ENCODE results near the gene GCSAM.

DNA sequence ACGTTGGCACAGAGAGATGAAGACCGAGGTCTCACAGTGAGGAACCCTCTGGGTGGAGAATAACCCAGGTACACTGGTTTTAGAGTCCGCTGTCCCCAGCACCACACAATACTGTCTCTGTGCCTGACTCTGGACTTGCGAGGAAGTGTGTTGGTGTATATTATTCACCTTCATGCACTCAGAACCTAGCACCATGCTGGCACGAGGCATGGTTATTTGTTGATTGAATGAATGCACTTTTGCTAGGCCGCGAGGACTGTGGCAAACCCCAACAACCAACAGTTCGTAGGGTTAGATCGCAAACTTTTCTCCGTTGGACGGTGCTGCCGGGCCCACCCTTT lies 47.3 kb downstream of the GCSAM start:
- TF ChIP-seq, protein P1, sequence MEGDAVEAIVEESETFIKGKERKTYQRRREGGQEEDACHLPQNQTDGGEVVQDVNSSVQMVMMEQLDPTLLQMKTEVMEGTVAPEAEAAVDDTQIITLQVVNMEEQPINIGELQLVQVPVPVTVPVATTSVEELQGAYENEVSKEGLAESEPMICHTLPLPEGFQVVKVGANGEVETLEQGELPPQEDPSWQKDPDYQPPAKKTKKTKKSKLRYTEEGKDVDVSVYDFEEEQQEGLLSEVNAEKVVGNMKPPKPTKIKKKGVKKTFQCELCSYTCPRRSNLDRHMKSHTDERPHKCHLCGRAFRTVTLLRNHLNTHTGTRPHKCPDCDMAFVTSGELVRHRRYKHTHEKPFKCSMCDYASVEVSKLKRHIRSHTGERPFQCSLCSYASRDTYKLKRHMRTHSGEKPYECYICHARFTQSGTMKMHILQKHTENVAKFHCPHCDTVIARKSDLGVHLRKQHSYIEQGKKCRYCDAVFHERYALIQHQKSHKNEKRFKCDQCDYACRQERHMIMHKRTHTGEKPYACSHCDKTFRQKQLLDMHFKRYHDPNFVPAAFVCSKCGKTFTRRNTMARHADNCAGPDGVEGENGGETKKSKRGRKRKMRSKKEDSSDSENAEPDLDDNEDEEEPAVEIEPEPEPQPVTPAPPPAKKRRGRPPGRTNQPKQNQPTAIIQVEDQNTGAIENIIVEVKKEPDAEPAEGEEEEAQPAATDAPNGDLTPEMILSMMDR (IDR thresholded peaks at IDR 0.05): no peak
- no peak for TF ChIP-seq POLR2A (IDR thresholded peaks at IDR 0.05)

Data from lower leg skin (tissue), 3 donors.